Spleen (tissue), 11 donors: ENCODE measurements around the gene GABRG3. TPM values are rescaled to one million over a fixed set of nuclear protein-coding genes. Genes with fewer than 3 reads are reported as not detected.
"Not testable (repeated sequence)": the region's sequence is repeated elsewhere in the genome, so short reads cannot be mapped to it uniquely, and the experiment has no call there.

ENCODE experiments used
- DNase-seq: peaks from one replicate; pipeline ENCODE4 v3.0.0-alpha.2; 2020
- H3K27ac ChIP-seq, 8 donors: fragments of 200-600 bp; sonication (generic) in 7 of 8; 1 replicate in 4 of 8; 2 replicates in 4 of 8; pipeline versions ENCODE4 v1.5.0 to v1.8.0; 2016 to 2021; ENCODE audit warnings: inconsistent platforms in 4 of 8, mild to moderate bottlenecking in 4 of 8, moderate library complexity in 1 of 8
- H3K27me3 ChIP-seq, 7 donors: fragments of 200-600 bp; sonication (generic) in 6 of 7; replicated peaks in 1 of 7; 1 replicate in 4 of 7; 2 replicates in 3 of 7; pipeline versions ENCODE4 v1.5.0 to v1.8.0; 2016 to 2021; ENCODE audit warnings: inconsistent platforms in 3 of 7, mild to moderate bottlenecking in 1 of 7
- H3K36me3 ChIP-seq, 6 donors: fragments of 200-600 bp; sonication (generic) in 5 of 6; 1 replicate in 4 of 6; 2 replicates in 2 of 6; pipeline versions ENCODE4 v1.5.0 to v1.8.0; 2016 to 2021; ENCODE audit warnings: inconsistent platforms in 2 of 6
- H3K4me1 ChIP-seq, 6 donors: fragments of 200-600 bp; sonication (generic) in 5 of 6; 1 replicate in 3 of 6; 2 replicates in 3 of 6; pipeline versions ENCODE4 v1.5.0 to v1.8.0; 2016 to 2021; ENCODE audit warnings: inconsistent platforms in 3 of 6
- H3K4me3 ChIP-seq, 8 donors: fragments of 200-600 bp; sonication (generic) in 7 of 8; 1 replicate in 4 of 8; 2 replicates in 4 of 8; pipeline versions ENCODE4 v1.5.0 to v1.8.0; 2016 to 2021; ENCODE audit warnings: inconsistent platforms in 4 of 8, mild to moderate bottlenecking in 4 of 8, moderate library complexity in 2 of 8
- H3K9me3 ChIP-seq, 8 donors: fragments of 200-600 bp; sonication (generic) in 7 of 8; 1 replicate in 4 of 8; 2 replicates in 4 of 8; pipeline versions ENCODE4 v1.5.0 to v1.8.0; 2016 to 2021; ENCODE audit warnings: inconsistent platforms in 4 of 8
- CTCF ChIP-seq, 11 experiments: fragments of 200-600 bp in 7 of 11; fragments of 450-650 bp in 4 of 11; sonication (generic) in 4 of 11; IDR thresholded peaks in 8 of 11; conservative IDR thresholded peaks in 3 of 11; 1 replicate in 7 of 11; 2 replicates in 4 of 11; pipeline versions ENCODE4 v1.4.0 to v1.8.0; 2016 to 2021; ENCODE audit warnings: antibody characterized with exemption in 11 of 11, inconsistent platforms in 4 of 11, mild to moderate bottlenecking in 1 of 11
- POLR2A ChIP-seq, 3 donors: fragments of 450-650 bp; IDR thresholded peaks; one replicate each; pipeline ENCODE4 v1.5.1; 2017; ENCODE audit warnings: antibody characterized with exemption in 3 of 3, mild to moderate bottlenecking in 1 of 3
- POLR2AphosphoS5 ChIP-seq, 3 donors: sonication (generic); formaldehyde crosslinking; IDR thresholded peaks; one replicate each; pipeline ENCODE4 v1.5.1; 2017; ENCODE audit warnings: antibody characterized with exemption in 3 of 3
- WGBS, 5 donors: extraction: QIAGEN DNeasy Blood & Tissue Kit in 3 of 5; methylation state at CpG; one replicate each; pipeline versions ENCODE4 v1.1.5 to v1.1.7; 2013 to 2018; 5-methylcytosine and 5-hydroxymethylcytosine counted together
- intact Hi-C: fragments of 100-400 bp; cut with DNase I; formaldehyde crosslinking; loops from one replicate; pipeline ENCODE4 v1.15.0; 2023; ENCODE audit warnings: low total_unique reads
- polyA plus RNA-seq, 3 donors: library from polyadenylated mRNA; stranded (reverse); fragments of 200-250 nt; gene quantifications; one replicate each; pipeline ENCODE4 v1.2.1, GENCODE V29; 2013
- total RNA-seq, 7 donors: library from RNA; depleted of rRNA in 3 of 7; stranded (reverse); fragments of >200 nt in 3 of 7; fragmentation: NEBNext Ultra II Directional in 4 of 7; extraction: Animal tissue kit (Norgen Biotek cat#: 25700) in 4 of 7; gene quantifications; one replicate each; pipeline versions ENCODE4 v1.1.0 to v1.2.1, GENCODE V29; 2016 to 2021
- donor health status: healthy with polysubstance abuse.
- donor health status: DM: no; HTN: no; CAD: no; lungs with moderate emphysema.
- donor health status: DM: no; HTN: no; CAD: no.
- donor health status: Bipolar disorder and iron deficiency.
- donor health status: healthy.
- donor health status: DM: no; HTN: no; CAD: no.
- donor health status: DM: yes; HTN: yes; CAD: no.

GABRG3 gene
- total and polyA plus RNA-seq, 10 donors = 0.14 to 19.6 (median 1.6) TPM

GRCh38 chr15:26981492-26981891 is 10.5 kb downstream of the GABRG3 start:
- no peaks in the 10 kb centered on the region for H3K9me3 ChIP-seq
- H3K4me1 ChIP-seq = no peaks in the 10 kb centered on the region
- no peak overlapping the region for H3K4me3 ChIP-seq
- intact Hi-C loops = no loop called here
- WGBS, 5 donors = 10 to 28% (median 16%) methylated on average over 4 of the region's 4 CpGs
- H3K27me3 ChIP-seq = no peaks in the 10 kb centered on the region
- H3K36me3 ChIP-seq = no peaks in the 10 kb centered on the region
- no peak for DNase-seq
- no peak overlapping the region for H3K27ac ChIP-seq
- no peak for TF ChIP-seq POLR2A (IDR thresholded peaks at IDR 0.05)
- no peak for TF ChIP-seq CTCF (IDR thresholded peaks at IDR 0.05 in 8 of 11, conservative IDR thresholded peaks at IDR 0.05 in 3 of 11)
- TF ChIP-seq POLR2AphosphoS5 (IDR thresholded peaks at IDR 0.05) = no peak

- intact Hi-C loops = no loop called here
- WGBS, 5 donors = 72 to 85% (median 77%) methylated on average over 8 of the region's 8 CpGs
- no peaks in the 10 kb centered on the region for H3K4me1 ChIP-seq
- DNase-seq = no peak
- no peak overlapping the region for H3K27ac ChIP-seq
- H3K27me3 ChIP-seq = no peaks in the 10 kb centered on the region
- TF ChIP-seq POLR2AphosphoS5 (IDR thresholded peaks at IDR 0.05) (no peak), POLR2A (IDR thresholded peaks at IDR 0.05) (no peak), CTCF (IDR thresholded peaks at IDR 0.05 in 8 of 11, conservative IDR thresholded peaks at IDR 0.05 in 3 of 11) (no peak)
- no peaks in the 10 kb centered on the region for H3K36me3 ChIP-seq
- H3K4me3 ChIP-seq = no peak overlapping the region
- H3K9me3 ChIP-seq = peaks cover 0 to 17% (median 0%) of the 10 kb centered on the region in 8 donors
Measured at GRCh38 chr15:26983822-26984221, 12.8 kb downstream of the GABRG3 start.

- Histone ChIP-seq H3K36me3 (no peaks in the 10 kb centered on the region), H3K27ac (no peak overlapping the region), H3K27me3 (no peaks in the 10 kb centered on the region), H3K9me3 (peaks cover 0 to 21% (median 0%) of the 10 kb centered on the region in 8 donors), H3K4me3 (no peak overlapping the region), H3K4me1 (no peaks in the 10 kb centered on the region)
- intact Hi-C loops = no loop called here
- DNase-seq = no peak
- TF ChIP-seq CTCF (IDR thresholded peaks at IDR 0.05 in 8 of 11, conservative IDR thresholded peaks at IDR 0.05 in 3 of 11) (no peak), POLR2AphosphoS5 (IDR thresholded peaks at IDR 0.05) (no peak), POLR2A (IDR thresholded peaks at IDR 0.05) (no peak)
- WGBS, 5 donors = 82 to 90% (median 85%) methylated on average over 4 of the region's 4 CpGs
Measured at GRCh38 chr15:26985050-26985449, 14.1 kb downstream of the GABRG3 start.

- H3K9me3 ChIP-seq = peaks cover 0 to 39% (median 14%) of the 10 kb centered on the region in 8 donors
- H3K4me3 ChIP-seq = no peak overlapping the region
- H3K36me3 ChIP-seq = no peaks in the 10 kb centered on the region
- DNase-seq = no peak
- WGBS, 5 donors = 91 to 95% (median 93%) methylated on average over 2 of the region's 2 CpGs
- intact Hi-C loops = no loop called here
- no peaks in the 10 kb centered on the region for H3K4me1 ChIP-seq
- TF ChIP-seq POLR2AphosphoS5 (IDR thresholded peaks at IDR 0.05) = no peak
- TF ChIP-seq CTCF (IDR thresholded peaks at IDR 0.05 in 8 of 11, conservative IDR thresholded peaks at IDR 0.05 in 3 of 11) = no peak
- TF ChIP-seq POLR2A (IDR thresholded peaks at IDR 0.05) = no peak
- H3K27me3 ChIP-seq = no peaks in the 10 kb centered on the region
- no peak overlapping the region for H3K27ac ChIP-seq
Measured at GRCh38 chr15:26996250-26996649, 25.3 kb downstream of the GABRG3 start.

- WGBS, 5 donors = 51 to 87% (median 69%) methylated on average over 1 to 2 of the region's 4 CpGs
Measured at GRCh38 chr15:27003003-27003402, 32.0 kb downstream of the GABRG3 start.

GRCh38 chr15:27004226-27004625 is 33.2 kb downstream of the GABRG3 start:
- H3K36me3 ChIP-seq, H3K27ac ChIP-seq, intact Hi-C loops, H3K4me3 ChIP-seq, H3K4me1 ChIP-seq, H3K27me3 ChIP-seq, DNase-seq: not testable (repeated sequence)
- WGBS, 5 donors = 89 to 96% (median 91%) methylated on average over 6 to 24 of the region's 24 CpGs
- peaks cover 0 to 29% (median 7%) of the 10 kb centered on the region in 8 donors for H3K9me3 ChIP-seq

More at GRCh38 chr15:27003003-27003402, 32.0 kb downstream of the GABRG3 start:
- DNase-seq, H3K4me3 ChIP-seq, H3K4me1 ChIP-seq, H3K27me3 ChIP-seq, intact Hi-C loops, H3K36me3 ChIP-seq: not testable (repeated sequence)
- peaks cover 0 to 37% (median 7%) of the 10 kb centered on the region in 8 donors for H3K9me3 ChIP-seq
- H3K27ac ChIP-seq = peak overlapping the region in 2 of 8 donors; percentile 56 to 59
